DND-41 (cell line): ENCODE results near the gene KLHL42.

Source experiments
- CTCF ChIP-seq: IDR thresholded peaks from 2 replicates; pipeline ENCODE4 v1.5.1; 2012; ENCODE audit warnings: borderline replicate concordance, low read length, moderate library complexity, mild to moderate bottlenecking; ENCODE audit not compliant: poor library complexity, severe bottlenecking; ENCODE audit errors: extremely low read depth
- EZH2 ChIP-seq: IDR thresholded peaks from 3 replicates; pipeline ENCODE4 v1.6.1; 2012; ENCODE audit warnings: borderline replicate concordance, low read depth, mild to moderate bottlenecking, moderate library complexity, low read length, inconsistent platforms; ENCODE audit not compliant: severe bottlenecking

- TF ChIP-seq CTCF (peak; percentile 58), EZH2 (no peak)
These were observed 47.8 kb upstream of the KLHL42 start for GRCh38 chr12:27732281-27732680.
